DND-41 (cell line): Measurements from ENCODE around the gene TBX2.

Experiments
- ATAC-seq: fragments of 200-7000 bp; cut with Tn5 transposase; 3 replicates; pipeline ENCODE4 v1.9.1; 2021; ENCODE audit warnings: low read depth; ENCODE audit not compliant: insufficient read depth
- DNase-seq: peaks from one replicate; pipeline ENCODE4 v3.0.0-alpha.2; 2020
- H2AFZ ChIP-seq: 2 replicates; pipeline ENCODE4 v1.6.0; 2012; ENCODE audit warnings: low read depth, low read length
- H3K27ac ChIP-seq: 2 replicates; pipeline ENCODE4 v1.5.1; 2012; ENCODE audit warnings: low read length, inconsistent platforms
- H3K27me3 ChIP-seq: fragments of 200-600 bp; sonication (generic); 2 replicates; pipeline ENCODE4 v1.6.0; 2012; ENCODE audit warnings: low read length, mild to moderate bottlenecking, inconsistent platforms; ENCODE audit not compliant: insufficient read depth, poor library complexity
- H3K36me3 ChIP-seq: 2 replicates; pipeline ENCODE4 v1.5.1; 2012; ENCODE audit warnings: low read length, inconsistent platforms; ENCODE audit not compliant: insufficient read depth
- H3K4me1 ChIP-seq: 2 replicates; pipeline ENCODE4 v1.5.1; 2012; ENCODE audit warnings: mild to moderate bottlenecking, low read length; ENCODE audit not compliant: insufficient read depth
- H3K4me2 ChIP-seq: 2 replicates; pipeline ENCODE4 v1.6.0; 2012; ENCODE audit warnings: mild to moderate bottlenecking, moderate library complexity, low read length, inconsistent platforms; ENCODE audit not compliant: insufficient read depth
- H3K4me3 ChIP-seq, 2 experiments: fragments of 200-600 bp in 1 of 2; shearing (Covaris generic) in 1 of 2; 2 replicates each; pipeline ENCODE4 v1.5.1; 2012 to 2016; ENCODE audit warnings: inconsistent platforms in 2 of 2, low read length in 2 of 2, mild to moderate bottlenecking in 2 of 2, low read depth in 1 of 2, moderate library complexity in 1 of 2
- H3K79me2 ChIP-seq: 2 replicates; pipeline ENCODE4 v1.6.0; 2012; ENCODE audit warnings: low read length, inconsistent platforms; ENCODE audit not compliant: insufficient read depth
- H3K9ac ChIP-seq: 2 replicates; pipeline ENCODE4 v1.6.0; 2012; ENCODE audit warnings: low read depth, mild to moderate bottlenecking, inconsistent platforms, low read length, moderate library complexity
- H3K9me3 ChIP-seq: 2 replicates; pipeline ENCODE4 v1.5.1; 2012; ENCODE audit warnings: low read length, moderate library complexity, mild to moderate bottlenecking, inconsistent platforms; ENCODE audit not compliant: insufficient read depth, severe bottlenecking
- H4K20me1 ChIP-seq: 2 replicates; pipeline ENCODE4 v1.6.0; 2012; ENCODE audit warnings: low read length; ENCODE audit not compliant: insufficient read depth
- EZH2 ChIP-seq: IDR thresholded peaks from 3 replicates; pipeline ENCODE4 v1.6.1; 2012; ENCODE audit warnings: borderline replicate concordance, low read depth, mild to moderate bottlenecking, moderate library complexity, low read length, inconsistent platforms; ENCODE audit not compliant: severe bottlenecking
- TF ChIP-seq, protein P1 (sequence below): IDR thresholded peaks from 2 replicates; pipeline ENCODE4 v1.5.1; 2012; ENCODE audit warnings: borderline replicate concordance, low read length, moderate library complexity, mild to moderate bottlenecking; ENCODE audit not compliant: poor library complexity, severe bottlenecking; ENCODE audit errors: extremely low read depth

Gene TBX2

DNA sequence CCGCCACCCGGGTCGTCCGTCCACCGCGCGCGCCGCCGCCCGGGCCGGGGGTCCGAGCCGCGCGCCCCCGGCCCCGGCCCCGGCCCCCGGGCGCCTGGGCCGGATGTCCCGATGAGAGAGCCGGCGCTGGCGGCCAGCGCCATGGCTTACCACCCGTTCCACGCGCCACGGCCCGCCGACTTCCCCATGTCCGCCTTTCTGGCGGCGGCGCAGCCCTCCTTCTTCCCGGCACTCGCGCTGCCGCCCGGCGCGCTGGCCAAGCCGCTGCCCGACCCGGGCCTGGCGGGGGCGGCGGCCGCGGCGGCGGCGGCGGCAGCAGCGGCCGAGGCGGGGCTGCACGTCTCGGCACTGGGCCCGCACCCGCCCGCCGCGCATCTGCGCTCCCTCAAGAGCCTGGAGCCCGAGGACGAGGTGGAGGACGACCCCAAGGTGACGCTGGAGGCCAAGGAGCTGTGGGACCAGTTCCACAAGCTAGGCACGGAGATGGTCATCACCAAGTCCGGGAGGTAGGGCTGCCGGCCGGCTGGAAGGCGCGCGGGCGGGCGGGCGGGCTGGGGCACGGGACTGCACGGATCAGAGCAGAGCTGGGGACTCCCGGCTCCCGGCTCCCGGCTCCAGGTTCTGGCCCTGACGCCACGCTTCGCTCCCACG lies 548 bp downstream of the TBX2 start:
- ATAC-seq (no peak), DNase-seq (no peak)
- Histone ChIP-seq H3K9me3 (no peaks in the 10 kb centered on the region), H3K4me2 (no peak overlapping the region), H4K20me1 (no peaks in the 10 kb centered on the region), H3K4me1 (no peaks in the 10 kb centered on the region), H3K27ac (no peak overlapping the region), H3K9ac (no peak overlapping the region), H3K36me3 (no peaks in the 10 kb centered on the region), H3K79me2 (no peaks in the 10 kb centered on the region), H3K27me3 (no peaks in the 10 kb centered on the region), H3K4me3 (no peak overlapping the region), H2AFZ (no peak overlapping the region)
- no peak for TF ChIP-seq EZH2
- TF ChIP-seq, protein P1, sequence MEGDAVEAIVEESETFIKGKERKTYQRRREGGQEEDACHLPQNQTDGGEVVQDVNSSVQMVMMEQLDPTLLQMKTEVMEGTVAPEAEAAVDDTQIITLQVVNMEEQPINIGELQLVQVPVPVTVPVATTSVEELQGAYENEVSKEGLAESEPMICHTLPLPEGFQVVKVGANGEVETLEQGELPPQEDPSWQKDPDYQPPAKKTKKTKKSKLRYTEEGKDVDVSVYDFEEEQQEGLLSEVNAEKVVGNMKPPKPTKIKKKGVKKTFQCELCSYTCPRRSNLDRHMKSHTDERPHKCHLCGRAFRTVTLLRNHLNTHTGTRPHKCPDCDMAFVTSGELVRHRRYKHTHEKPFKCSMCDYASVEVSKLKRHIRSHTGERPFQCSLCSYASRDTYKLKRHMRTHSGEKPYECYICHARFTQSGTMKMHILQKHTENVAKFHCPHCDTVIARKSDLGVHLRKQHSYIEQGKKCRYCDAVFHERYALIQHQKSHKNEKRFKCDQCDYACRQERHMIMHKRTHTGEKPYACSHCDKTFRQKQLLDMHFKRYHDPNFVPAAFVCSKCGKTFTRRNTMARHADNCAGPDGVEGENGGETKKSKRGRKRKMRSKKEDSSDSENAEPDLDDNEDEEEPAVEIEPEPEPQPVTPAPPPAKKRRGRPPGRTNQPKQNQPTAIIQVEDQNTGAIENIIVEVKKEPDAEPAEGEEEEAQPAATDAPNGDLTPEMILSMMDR: no peak

DNA sequence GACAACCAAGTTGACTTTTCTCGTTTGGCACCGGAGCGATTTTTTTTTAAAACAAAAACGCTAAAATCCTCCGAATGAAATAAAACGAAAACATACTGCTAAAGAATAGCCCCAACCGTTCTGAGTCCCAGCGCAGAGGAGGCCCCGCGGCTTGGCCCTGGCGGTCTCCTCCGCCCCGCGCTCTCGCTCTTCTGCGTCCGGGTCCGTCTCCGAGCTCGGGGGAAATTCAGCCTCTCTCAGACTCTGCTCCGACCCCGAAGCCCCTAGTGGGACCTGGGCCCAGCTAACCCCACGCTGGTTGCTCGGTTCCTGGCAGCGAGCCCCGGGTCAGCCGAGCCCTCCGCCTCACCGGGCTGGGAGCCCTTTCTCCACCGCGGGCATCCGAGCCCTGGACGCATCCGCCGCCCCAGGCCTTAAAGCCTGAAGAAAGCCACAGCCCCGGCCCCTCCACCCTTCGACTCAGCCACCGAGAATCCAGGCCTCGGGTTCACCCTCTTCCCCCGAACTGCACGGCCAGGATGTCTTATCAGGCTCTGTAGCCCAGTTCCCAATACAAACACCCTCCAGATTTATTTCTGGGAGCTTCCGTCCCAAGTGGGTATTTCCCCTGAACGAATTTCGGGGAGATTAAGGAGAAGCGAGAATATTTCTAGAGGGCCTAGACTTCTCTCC lies 1.2 kb downstream of the TBX2 start:
- H3K9me3 ChIP-seq: no peaks in the 10 kb centered on the region
- no peak for DNase-seq
- H3K79me2 ChIP-seq: no peaks in the 10 kb centered on the region
- H3K9ac ChIP-seq: no peak overlapping the region
- ATAC-seq: no peak
- no peaks in the 10 kb centered on the region for H4K20me1 ChIP-seq
- no peak overlapping the region for H3K4me3 ChIP-seq
- H3K27me3 ChIP-seq: no peaks in the 10 kb centered on the region
- no peak overlapping the region for H3K27ac ChIP-seq
- H3K4me1 ChIP-seq: no peaks in the 10 kb centered on the region
- H3K36me3 ChIP-seq: no peaks in the 10 kb centered on the region
- TF ChIP-seq, protein P1: no peak
- TF ChIP-seq EZH2: no peak
- H2AFZ ChIP-seq: no peak overlapping the region
- no peak overlapping the region for H3K4me2 ChIP-seq

DNA sequence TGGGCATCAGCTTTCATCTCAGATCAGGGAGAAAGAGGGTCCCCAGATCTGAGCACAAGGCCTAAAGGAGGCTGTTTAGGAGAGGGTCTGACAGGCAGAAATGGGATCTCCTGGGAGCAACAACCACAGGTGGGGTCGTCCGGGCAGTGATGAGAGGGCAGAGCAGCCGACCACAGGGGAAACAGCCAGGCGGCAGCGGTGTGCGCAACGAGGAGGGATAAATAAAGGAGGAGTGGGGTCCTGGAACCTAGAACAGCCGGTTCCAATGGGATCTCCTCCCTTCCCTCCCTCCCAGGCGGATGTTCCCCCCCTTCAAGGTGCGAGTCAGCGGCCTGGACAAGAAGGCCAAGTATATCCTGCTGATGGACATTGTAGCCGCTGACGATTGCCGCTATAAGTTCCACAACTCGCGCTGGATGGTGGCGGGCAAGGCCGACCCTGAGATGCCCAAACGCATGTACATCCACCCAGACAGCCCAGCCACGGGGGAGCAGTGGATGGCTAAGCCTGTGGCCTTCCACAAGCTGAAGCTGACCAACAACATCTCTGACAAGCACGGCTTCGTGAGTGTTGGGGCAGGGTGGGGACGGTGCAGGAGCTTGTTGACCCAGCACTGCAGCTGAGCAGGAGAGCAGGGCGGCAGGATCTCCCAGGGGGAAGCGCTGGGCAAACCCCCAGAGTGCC lies 1.9 kb downstream of the TBX2 start:
- TF ChIP-seq, protein P1: no peak
- no peak for TF ChIP-seq EZH2
- ATAC-seq: no peak
- H3K27me3 ChIP-seq: no peaks in the 10 kb centered on the region
- H3K9ac ChIP-seq: no peak overlapping the region
- no peaks in the 10 kb centered on the region for H3K79me2 ChIP-seq
- no peaks in the 10 kb centered on the region for H4K20me1 ChIP-seq
- H3K4me2 ChIP-seq: no peak overlapping the region
- DNase-seq: no peak
- no peak overlapping the region for H3K27ac ChIP-seq
- H3K36me3 ChIP-seq: no peaks in the 10 kb centered on the region
- H3K4me1 ChIP-seq: no peaks in the 10 kb centered on the region
- no peak overlapping the region for H2AFZ ChIP-seq
- no peak overlapping the region for H3K4me3 ChIP-seq
- no peaks in the 10 kb centered on the region for H3K9me3 ChIP-seq
